Measurements from ENCODE around the gene WDR38. TPM values are rescaled to one million over a fixed set of nuclear protein-coding genes. Genes with fewer than 3 reads are reported as not detected.

The WDR38 gene, protein sequence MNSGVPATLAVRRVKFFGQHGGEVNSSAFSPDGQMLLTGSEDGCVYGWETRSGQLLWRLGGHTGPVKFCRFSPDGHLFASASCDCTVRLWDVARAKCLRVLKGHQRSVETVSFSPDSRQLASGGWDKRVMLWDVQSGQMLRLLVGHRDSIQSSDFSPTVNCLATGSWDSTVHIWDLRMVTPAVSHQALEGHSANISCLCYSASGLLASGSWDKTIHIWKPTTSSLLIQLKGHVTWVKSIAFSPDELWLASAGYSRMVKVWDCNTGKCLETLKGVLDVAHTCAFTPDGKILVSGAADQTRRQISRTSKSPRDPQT
- under 1 TPM; 0.41 to 0.59 (median 0.44) TPM for polyA plus RNA-seq (ENCODE audit: insufficient read length in 3 of 3)
- long read RNA-seq, donor 1, partial matches to known transcripts: 4,703 of 4,756 reads
- long read RNA-seq, donor 1, other reads (novel, unspliced or antisense): 53 of 4,756 reads
- long read RNA-seq, donor 2, partial matches to known transcripts: 3,784 of 3,815 reads
- long read RNA-seq, donor 2, other reads (novel, unspliced or antisense): 31 of 3,815 reads
- long read RNA-seq, donor 3, partial matches to known transcripts: 2,683 of 2,689 reads
- long read RNA-seq, donor 3, other reads (novel, unspliced or antisense): 6 of 2,689 reads
- long read RNA-seq, donor 4, partial matches to known transcripts: 4,298 of 4,319 reads
- long read RNA-seq, donor 4, other reads (novel, unspliced or antisense): 21 of 4,319 reads
- long read RNA-seq, donor 5: 0 reads
- long read RNA-seq, donor 6: 0 reads
- long read RNA-seq, donor 7: 0 reads
- long read RNA-seq, donor 8: 0 reads
- long read RNA-seq, donor 9: 0 reads
- long read RNA-seq, donor 10: 0 reads
- long read RNA-seq, donor 11, partial matches to known transcripts: 940 of 2,350 reads
- long read RNA-seq, donor 11, other reads (novel, unspliced or antisense): 1,410 of 2,350 reads
- long read RNA-seq, donor 12, partial matches to known transcripts: 4,055 of 4,108 reads
- long read RNA-seq, donor 12, other reads (novel, unspliced or antisense): 53 of 4,108 reads
- long read RNA-seq, donor 13: 0 reads
- long read RNA-seq, donor 14: 0 reads
- long read RNA-seq, donor 15, partial matches to known transcripts: 5,343 of 5,402 reads
- long read RNA-seq, donor 15, other reads (novel, unspliced or antisense): 59 of 5,402 reads
- long read RNA-seq, donor 16: 0 reads

DNA sequence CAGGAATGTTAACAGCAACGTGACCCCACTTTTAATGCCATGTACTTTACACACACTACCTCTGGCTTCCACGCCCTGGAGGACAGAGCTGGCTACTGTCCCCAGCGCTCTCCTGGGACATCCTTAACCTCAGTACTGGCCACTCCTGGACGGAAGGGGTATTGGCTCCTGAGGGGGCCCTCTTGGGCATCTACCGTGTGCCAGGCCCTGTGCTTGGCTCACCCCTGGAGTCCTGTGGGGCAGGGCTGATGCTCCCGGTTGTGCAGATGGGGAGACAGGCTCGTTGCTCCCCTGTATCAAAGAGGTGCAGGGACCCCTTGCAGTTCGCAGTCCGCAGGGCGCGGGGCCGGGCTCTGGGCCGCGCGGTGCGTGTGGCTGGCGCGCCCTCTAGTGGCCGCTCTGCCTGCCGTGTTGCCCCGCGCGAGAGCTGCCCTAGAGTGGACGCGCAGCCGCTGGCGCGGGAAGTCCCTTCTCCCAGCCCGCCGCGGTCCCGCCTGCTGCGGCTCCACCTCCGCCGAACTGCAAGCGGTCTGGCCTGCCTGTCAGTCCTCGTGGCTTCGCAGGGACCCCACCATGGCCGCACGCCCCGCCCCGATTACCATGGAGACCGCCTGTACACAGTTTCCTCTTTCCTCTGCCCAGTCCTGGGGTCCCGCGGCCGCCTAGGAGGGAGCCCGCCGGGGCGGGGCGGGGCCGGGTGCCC is at the start of gene WDR38:
Gene WDR38, plus strand, starts transcription at position 632 of the 703 bp plus-strand sequence. CDS start 72 bp downstream, outside the sequence.
- DNase-seq: no peak

DNA sequence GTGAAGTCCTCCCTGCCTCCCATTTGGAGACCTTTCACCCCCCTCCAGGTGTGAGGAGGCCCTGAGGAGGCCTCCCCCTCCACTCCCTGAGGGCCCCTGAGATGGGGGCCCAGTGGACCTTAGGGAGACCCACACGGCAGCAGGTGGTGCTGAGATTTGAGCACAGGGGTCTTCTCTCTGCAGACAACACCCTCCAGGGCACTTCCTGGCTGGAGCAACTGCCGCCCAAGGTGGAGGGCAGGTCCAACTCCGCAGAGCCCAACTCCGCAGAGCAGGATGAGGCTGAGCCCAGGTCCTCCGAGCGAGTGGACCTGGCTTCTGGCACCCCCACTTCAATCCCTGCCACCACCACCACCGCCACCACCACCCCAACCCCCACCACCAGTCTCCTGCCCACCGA is 49.3 kb upstream of the WDR38 start:
- DNase-seq: no peak

DNA sequence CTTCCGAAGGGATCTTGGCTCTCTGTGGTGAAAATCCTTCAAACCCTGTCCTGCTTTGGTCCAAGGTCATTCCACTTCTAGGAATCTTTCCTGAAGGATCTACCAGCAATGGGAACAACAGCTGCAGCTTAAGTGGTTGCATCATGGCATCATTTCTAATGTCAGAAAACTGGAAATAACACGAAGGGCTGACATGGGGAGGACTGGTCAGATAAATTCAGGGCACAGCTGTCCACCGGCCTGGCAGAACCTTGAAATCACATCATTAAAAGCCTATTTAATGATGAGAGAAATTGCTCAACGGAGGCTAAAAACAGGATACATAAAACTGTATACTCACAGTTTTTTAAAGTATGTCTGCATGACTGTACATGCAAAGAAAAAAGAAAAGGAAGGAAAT is 48.1 kb upstream of the WDR38 start:
- no peak for DNase-seq

DNA sequence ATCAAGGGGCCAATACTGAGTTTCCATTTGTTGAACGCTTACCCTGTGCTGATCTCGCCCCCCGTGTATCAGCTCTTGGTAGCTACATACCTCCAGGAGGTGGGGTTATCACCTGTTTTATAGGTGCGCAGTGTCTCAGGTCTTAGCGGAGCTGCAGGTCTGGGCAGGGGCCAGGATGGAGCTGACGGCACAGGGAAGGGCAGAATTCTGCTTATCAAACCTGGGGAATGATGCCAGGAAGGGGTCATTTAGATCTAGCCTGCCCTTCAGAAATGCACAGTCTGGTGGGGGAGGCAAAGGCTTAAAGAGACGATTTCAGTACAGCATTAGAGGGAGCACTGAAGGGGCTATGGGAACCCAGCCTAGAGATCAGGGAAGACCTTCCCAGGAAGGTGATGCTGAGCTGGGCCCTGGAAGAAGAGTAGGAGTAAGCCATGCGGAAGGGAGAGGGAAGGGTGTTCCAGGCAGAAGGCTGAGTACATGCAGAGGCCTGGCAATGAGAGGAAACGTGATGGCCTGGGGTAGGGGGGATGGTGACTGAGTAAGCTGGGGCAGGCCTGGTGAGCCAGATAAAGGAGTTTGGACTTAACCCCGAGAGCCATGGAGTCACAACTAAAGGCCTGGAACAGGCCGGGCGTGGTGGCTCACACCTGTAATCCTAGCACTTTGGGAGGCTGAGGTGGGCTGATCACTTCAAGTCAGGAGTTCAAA is 44.9 kb upstream of the WDR38 start:
- no peak for DNase-seq

DNA sequence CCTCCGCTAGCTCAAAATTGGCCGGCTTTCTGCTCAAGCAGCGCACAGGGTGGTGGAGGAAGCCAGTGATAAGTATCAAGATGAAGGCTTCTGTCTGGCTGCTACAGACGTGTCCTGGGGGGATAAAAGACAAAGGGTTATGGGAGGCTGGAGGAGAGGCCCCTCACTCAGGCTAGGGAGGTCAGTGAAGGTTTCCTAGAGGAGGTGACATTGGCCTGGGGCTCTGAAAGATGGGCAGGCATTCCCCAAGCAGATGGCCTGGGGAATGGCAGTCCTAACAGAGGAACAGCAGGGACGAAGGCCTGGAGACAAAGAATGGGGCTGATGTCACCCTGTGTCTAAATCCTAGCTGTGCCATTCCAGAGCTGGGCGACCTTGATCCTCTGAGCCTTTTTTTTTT is 44.0 kb upstream of the WDR38 start:
- DNase-seq: no peak

DNA sequence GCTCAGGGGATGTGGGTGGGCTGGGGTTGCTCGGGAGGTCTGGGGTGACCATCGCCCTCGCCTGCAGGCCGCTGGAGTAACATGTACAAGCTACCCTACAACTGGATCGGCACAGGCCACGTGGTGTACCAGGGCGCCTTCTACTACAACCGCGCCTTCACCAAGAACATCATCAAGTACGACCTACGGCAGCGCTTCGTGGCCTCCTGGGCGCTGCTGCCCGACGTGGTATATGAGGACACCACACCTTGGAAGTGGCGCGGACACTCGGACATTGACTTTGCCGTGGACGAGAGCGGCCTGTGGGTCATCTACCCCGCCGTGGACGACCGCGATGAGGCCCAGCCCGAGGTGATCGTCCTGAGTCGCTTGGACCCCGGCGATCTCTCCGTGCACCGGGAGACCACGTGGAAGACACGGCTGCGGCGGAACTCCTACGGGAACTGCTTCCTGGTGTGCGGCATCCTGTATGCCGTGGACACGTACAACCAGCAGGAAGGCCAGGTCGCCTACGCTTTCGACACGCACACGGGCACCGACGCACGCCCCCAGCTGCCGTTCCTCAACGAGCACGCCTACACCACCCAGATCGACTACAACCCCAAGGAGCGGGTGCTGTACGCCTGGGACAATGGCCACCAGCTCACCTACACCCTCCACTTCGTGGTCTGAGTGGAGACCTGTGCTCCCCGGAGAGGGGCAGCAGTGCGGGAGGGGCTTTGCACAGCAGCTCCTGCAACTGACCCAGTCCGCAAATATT is 43.3 kb upstream of the WDR38 start:
- no peak for DNase-seq

DNA sequence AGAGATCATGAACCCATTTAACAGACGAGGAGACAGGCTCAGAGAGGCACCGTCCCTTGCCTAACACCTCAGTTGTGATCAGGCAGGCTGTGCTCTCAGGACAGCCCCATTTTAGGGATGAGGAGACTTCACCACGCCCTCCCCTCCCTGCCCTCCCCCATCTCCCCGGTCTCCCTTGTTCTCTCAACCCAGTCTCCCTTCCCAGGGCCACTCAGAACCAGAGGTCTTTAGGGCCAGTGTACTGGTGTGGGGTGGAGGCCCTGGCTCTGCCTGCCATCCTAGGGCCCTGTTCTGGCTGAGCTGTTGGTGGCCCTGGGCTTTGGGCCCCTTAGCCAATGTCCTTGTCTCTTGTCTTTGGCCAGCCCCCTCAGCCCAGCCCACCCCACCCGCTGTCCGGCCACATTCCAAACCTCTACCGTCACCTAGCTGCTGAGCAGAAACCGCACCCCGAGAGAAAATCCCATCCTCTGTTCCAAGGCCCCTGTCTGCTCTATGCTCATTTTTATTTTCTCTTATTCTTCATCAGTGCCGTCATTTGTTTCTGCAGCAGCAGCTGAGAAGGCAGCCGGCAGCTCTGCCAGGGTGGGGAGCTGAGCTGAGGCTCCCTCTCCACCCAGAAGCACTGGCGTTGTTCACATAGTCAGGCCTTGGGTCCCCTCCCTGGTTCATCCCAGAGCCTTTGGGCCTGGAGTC is 42.5 kb upstream of the WDR38 start:
- DNase-seq: no peak

DNA sequence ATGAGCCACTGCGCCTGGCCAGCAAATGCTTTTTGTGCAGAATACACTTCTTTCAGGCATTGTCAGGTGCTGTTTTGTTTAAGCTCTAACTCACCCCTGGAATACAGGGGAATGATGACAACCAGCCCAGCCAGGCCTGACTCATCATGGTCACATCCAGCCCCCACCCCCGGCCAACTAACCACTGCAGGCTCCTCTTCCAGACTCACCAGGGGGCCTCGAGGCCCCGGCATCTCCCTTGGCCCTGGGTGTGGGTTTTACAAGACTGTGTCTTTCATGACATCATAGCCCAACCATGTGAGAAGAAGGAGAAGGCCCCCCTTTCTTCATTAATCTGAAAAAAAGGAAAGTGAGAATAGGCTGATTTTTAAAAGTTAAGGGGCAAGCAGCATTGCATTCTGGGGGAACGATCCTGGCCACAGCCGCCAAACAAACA is 40.8 kb upstream of the WDR38 start:
- DNase-seq: no peak

DNA sequence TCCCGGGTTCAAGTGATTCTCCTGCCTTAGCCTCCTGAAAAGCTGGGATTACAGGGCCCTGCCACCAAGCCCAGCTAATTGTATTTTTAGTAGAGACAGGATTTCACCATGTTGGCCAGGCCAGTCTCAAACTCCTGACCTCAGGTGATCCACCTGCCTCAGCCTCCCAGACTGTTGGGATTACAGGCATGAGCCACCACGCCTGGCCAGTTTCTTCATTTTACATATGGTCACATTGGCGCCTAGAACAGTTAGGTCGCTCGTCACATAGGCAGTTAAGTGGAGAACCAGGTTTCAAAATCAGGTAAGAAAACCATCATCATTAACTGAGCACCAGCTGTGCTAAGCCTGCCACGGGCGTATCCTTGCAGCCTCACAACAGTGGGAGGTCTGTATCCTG is 40.2 kb upstream of the WDR38 start:
- DNase-seq: no peak

DNA sequence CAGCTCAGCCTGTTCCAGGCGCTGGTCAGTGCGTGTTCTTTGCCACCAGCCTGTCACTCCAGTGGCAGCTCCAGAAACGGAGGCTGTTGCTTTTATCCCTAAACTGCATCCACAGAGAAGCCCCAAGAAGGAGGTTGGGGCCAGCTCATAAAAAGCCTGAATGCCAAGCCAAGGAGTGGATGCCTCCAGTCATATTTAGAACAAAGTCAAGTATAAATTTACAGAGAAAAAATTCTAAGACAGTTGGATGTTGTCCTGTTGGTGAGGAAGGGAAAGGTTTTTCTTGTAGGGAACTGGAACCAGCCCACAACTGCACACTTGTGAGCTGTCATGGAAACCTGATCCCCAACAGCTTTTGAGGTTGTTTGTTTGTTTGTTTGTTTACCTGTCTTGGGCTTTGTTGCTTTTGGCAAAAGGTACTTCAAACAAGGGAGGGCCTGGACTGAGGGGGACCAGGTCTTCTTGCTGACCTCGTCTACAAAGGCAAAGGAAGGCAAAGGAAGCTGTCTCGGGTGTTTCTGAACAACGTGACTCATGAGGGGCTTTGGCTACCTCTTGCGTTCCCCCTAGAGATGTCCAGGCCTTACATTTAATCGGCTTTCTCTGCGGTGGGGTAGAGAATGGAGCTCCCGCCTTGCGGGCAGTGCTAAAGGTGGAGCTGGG is 39.6 kb upstream of the WDR38 start:
- no peak for DNase-seq

DNA sequence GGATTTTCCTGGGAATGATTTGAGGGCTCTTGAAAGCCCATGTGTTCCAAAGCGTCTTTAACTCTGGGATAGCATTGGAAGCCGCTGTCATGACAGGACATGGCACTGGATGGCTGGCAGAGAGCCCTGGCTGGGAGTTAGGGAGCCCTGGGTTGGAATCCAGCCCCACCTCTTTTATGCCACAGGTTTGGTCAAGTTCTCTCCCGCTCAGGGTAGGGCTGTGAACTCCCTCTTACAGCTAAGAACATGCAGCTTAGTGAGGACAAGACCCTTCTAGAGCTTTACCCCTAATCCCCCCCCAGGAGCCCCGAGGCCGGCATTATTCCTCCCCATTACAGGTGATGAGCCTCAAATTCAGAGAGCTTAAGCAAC is 39.1 kb upstream of the WDR38 start:
- no peak for DNase-seq

DNA sequence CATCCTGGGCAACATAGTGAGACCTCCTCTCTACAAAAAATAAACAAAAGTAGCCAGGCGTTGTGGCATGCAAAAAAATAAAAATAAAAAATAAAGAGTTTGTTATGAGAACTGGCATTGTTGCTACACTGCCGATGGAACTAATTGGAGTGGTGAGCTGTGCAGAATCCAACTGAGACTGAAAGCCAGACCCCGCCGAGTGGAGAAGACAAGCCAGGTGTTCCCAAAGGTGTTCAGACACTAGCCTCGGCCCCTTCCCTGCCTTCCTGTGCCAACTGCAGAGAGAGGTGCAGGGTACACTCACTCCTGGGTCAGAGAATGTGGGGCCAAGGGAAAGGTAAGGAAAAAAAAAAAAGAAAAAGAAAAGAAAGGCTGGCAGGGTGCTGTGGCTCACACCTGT is 37.7 kb upstream of the WDR38 start:
- no peak for DNase-seq

DNA sequence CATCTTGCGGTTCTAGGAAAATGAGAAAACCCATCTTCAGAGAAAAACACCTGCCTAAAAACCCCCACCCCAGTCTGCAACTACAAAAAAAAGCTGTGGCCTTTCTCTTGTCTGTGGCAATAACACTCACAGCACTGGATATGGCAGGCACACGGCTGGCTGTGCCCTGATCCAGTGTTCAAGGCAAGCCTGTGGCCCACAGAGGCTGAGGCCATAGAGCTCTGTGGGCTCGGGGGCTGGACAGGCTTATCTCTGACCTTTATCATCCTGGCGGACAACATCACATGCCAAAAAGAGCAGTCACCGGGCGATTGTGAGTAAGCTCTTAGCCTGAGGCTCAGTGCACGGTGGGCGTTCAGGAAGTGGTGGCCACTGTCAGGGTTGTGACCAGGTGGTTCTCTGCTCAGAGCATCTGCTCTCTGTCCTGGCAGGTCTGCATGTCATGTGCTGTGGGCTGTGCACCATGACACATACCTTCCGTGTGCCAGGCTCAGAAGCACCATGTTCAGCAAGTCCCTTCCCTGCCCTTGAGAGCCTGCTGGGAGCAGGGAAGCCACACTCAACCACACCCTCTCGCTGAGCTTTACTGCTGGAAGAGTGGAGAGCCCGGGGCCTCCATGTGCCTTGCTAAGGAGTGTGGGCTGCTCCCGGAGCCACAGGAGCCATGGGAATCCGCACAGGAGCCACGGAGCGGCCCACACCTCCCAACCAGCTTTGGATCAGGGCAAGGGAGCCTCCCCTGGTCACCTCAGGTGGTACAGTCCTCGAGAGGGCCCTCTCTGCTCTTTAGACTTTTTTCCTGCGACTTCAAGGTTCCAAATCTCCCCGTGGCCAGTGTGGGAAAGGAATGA is 34.6 kb upstream of the WDR38 start:
- DNase-seq: no peak

DNA sequence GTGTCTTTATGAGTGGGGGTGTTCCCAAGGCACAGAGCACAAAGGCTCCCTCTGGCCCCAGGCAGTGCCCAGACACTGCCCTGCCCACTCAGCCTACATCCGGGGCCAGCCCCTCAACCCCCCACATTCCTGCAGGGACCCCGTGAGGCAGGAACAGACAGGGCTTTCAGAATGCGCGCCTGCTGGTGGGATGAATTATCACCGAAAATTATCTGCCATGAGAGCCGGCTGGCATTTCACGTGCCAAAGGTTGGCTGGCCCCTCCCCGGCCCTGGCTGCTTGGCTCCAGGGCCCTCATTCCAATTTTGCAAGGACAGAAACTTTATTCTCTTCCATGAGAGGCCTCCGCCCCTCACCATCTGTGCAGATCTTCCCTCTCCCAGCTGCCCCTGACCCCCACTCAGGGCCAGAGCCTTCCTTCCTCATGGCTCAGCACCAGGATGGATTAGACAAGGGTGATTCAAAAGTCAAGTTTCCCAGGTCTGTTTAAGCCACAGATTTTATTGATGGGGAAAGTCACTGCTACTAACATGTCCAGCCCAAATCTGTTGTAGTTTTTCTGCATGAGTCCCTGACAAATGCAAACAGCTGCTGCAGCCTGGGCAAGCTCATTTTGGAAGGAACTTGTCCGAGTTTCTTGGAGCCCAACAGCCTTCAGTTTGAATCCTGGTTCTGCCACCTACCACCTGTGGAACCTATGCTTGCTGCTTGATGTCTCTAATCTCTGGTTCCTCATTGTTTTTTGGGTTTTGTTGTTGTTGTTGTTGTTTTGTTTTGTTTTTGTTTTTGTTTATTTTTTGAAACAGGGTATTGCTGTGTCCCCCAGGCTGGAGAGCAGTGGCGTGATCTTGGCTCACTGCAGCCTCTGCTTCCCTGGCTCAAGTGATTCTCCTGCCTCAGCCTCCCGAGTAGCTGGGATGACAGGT is 32.3 kb upstream of the WDR38 start:
- no peak for DNase-seq

DNA sequence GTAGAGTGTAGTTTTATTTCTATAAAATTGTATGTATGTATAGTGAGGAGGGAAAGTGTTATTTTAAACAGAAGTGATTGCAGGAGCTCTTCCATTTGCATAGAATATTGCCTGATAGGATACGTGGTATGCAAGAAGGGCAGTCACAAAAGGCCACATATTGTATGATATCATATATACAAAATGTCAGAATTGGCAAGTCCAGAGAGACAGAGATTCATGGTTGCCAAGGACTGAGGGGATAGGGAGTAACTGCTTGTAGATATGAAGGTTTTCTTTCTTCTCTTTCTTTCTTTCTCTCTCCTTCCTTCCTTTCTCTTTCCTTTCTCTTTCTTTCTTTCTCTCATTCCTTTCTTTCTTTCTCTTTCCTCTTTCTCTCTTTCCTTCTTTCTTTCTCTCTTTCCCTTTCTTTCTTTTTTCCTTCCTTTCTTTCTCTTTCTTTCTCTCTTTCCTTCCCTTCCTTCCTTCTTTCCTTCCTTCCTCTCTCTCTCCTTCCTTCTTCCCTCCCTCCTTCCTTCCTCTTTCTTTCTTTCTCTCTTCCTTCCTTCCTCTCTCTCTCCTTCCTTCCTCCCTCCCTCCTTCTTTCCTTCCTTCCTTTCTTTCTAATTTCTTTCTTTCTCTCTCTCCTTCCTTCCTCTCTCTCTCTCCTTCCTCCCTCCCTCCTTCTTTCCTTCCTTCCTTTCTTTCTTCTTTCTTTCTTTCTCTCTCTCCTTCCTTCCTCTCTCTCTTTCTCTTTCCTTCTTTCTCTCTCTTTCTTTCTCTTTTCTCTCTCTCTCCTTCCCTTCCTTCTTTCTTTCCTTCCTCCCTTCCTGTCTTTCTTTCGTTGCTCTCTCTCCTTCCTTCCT is 24.5 kb upstream of the WDR38 start:
- DNase-seq: no peak

DNA sequence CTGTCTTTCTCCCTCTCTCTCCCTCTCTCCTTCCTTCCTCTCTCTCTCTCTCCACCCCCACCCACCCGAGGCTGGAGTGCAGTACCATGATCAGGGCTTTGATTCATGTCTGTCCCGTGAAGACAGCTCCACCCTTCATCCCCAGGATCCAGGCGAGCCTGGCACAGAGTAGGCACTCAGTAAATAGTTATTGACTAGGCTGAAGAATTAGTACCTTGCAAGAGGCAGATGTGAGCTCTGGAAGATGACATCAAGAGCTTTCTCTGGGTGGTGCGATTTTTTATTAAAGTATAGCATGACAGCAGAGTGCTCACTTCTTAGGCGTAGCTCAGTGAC is 24.0 kb upstream of the WDR38 start:
- no peak for DNase-seq
